Stimulated activated CD4-positive, alpha-beta T cell treated with anti-CD3 and anti-CD28 coated beads, Interleukin-1b, Interleukin-23, amount 100 ng/mL, for 1 hour (primary cell): Measurements from ENCODE around the gene SRP9.

ENCODE experiments used
- DNase-seq, 2 donors: peaks; one replicate each; pipeline ENCODE4 v3.0.0-alpha.2; 2020; ENCODE audit warnings: low read depth in 2 of 2

SRP9 gene

GRCh38 chr1:225777583-225778336, at the start of gene SRP9:
TSS of gene SRP9 (plus strand) at chr1:225777826. CDS start at chr1:225777941, 115 bp downstream.
- DNase-seq, result peak; percentile 89 to 97

GRCh38 chr1:225731491-225731890, 46.1 kb upstream of the SRP9 start:
- no peak for DNase-seq

GRCh38 chr1:225733254-225733653, 44.4 kb upstream of the SRP9 start:
- no peak for DNase-seq

- DNase-seq, result no peak
Measured at GRCh38 chr1:225735252-225736149, 42.1 kb upstream of the SRP9 start.

GRCh38 chr1:225736437-225737098, 41.1 kb upstream of the SRP9 start:
- no peak for DNase-seq

GRCh38 chr1:225737161-225737560, 40.5 kb upstream of the SRP9 start:
- no peak for DNase-seq

- DNase-seq, result no peak
Measured at GRCh38 chr1:225737866-225738265, 39.8 kb upstream of the SRP9 start.

GRCh38 chr1:225738763-225739162, 38.9 kb upstream of the SRP9 start:
- no peak for DNase-seq

GRCh38 chr1:225739542-225740107, 38.0 kb upstream of the SRP9 start:
- DNase-seq, result no peak

GRCh38 chr1:225744745-225745144, 32.9 kb upstream of the SRP9 start:
- DNase-seq, result no peak

- DNase-seq, result no peak
Measured at GRCh38 chr1:225745273-225745672, 32.4 kb upstream of the SRP9 start.

GRCh38 chr1:225746361-225747179, 31.1 kb upstream of the SRP9 start:
- no peak for DNase-seq

- DNase-seq, result no peak
Measured at GRCh38 chr1:225747566-225747965, 30.1 kb upstream of the SRP9 start.

GRCh38 chr1:225748529-225748928, 29.1 kb upstream of the SRP9 start:
- no peak for DNase-seq

- DNase-seq, result no peak
Measured at GRCh38 chr1:225749706-225750105, 27.9 kb upstream of the SRP9 start.

GRCh38 chr1:225750420-225750819, 27.2 kb upstream of the SRP9 start:
- no peak for DNase-seq

GRCh38 chr1:225750875-225751824, 26.5 kb upstream of the SRP9 start:
- no peak for DNase-seq

- no peak for DNase-seq
Measured at GRCh38 chr1:225752245-225752644, 25.4 kb upstream of the SRP9 start.

- DNase-seq, result no peak
Measured at GRCh38 chr1:225754940-225755641, 22.5 kb upstream of the SRP9 start.
